Gastroesophageal sphincter (tissue), 4 donors: ENCODE data around the gene NECTIN1. TPM values are rescaled to one million over a fixed set of nuclear protein-coding genes. Genes with fewer than 3 reads are reported as not detected.

Source experiments
- ATAC-seq: fragments of 150-250 bp; one replicate; pipeline ENCODE4 v1.9.1; 2016; ENCODE audit warnings: mild to moderate bottlenecking, moderate library complexity
- H3K27ac ChIP-seq, 4 donors: fragments of 200-600 bp; sonication (generic) in 3 of 4; 1 replicate in 3 of 4; 2 replicates in 1 of 4; pipeline ENCODE4 v1.5.1; 2016 to 2019
- H3K27me3 ChIP-seq: fragments of 200-600 bp; sonication (generic); one replicate; pipeline ENCODE4 v1.5.1; 2019
- H3K36me3 ChIP-seq, 2 donors: fragments of 200-600 bp; sonication (generic); one replicate each; pipeline ENCODE4 v1.5.1; 2019; ENCODE audit warnings: control low read depth in 1 of 2
- H3K4me1 ChIP-seq, 3 donors: fragments of 200-600 bp; sonication (generic); 1 replicate in 2 of 3; 2 replicates in 1 of 3; pipeline ENCODE4 v1.5.1; 2016 to 2019; ENCODE audit warnings: control low read depth in 2 of 3
- H3K4me3 ChIP-seq, 2 donors: fragments of 200-600 bp; sonication (generic); one replicate each; pipeline ENCODE4 v1.5.1; 2019; ENCODE audit warnings: mild to moderate bottlenecking in 1 of 2, moderate library complexity in 1 of 2
- H3K9me3 ChIP-seq, 3 donors: fragments of 200-600 bp; sonication (generic); one replicate each; pipeline ENCODE4 v1.5.1; 2017 to 2019; ENCODE audit warnings: control low read depth in 2 of 3
- CTCF ChIP-seq, 4 experiments: fragments of 200-600 bp in 2 of 4; fragments of 450-650 bp in 2 of 4; sonication (generic) in 1 of 4; IDR thresholded peaks; one replicate each; pipeline ENCODE4 v1.5.1; 2017 to 2019; ENCODE audit warnings: antibody characterized with exemption in 4 of 4, mild to moderate bottlenecking in 2 of 4, moderate library complexity in 2 of 4
- EP300 ChIP-seq: sonication (generic); formaldehyde crosslinking; IDR thresholded peaks from one replicate; pipeline ENCODE4 v1.6.1; 2017; ENCODE audit warnings: antibody characterized with exemption, mild to moderate bottlenecking
- POLR2A ChIP-seq, 2 donors: fragments of 450-650 bp; IDR thresholded peaks; one replicate each; pipeline ENCODE4 v1.6.1; 2017; ENCODE audit warnings: antibody characterized with exemption in 2 of 2, mild to moderate bottlenecking in 2 of 2, moderate library complexity in 1 of 2
- POLR2AphosphoS5 ChIP-seq: sonication (generic); formaldehyde crosslinking; IDR thresholded peaks from one replicate; pipeline ENCODE4 v1.6.1; 2017; ENCODE audit warnings: antibody characterized with exemption
- WGBS, 2 donors: methylation state at CpG; one replicate each; pipeline ENCODE4 v1.1.5; 2018; ENCODE audit warnings: low coverage in 1 of 2; 5-methylcytosine and 5-hydroxymethylcytosine counted together
- total RNA-seq, 4 donors: library from RNA; depleted of rRNA; stranded (reverse); fragments of >200 nt; gene quantifications; one replicate each; pipeline ENCODE4 v1.1.0, GENCODE V29; 2016

The NECTIN1 gene
- total RNA-seq, 4 donors from 2014 or later, result 2.6 to 7.1 (median 4.3) TPM

- WGBS, 2 donors, result 50% methylated on average over 1 to 4 of the region's 4 CpGs
Measured at GRCh38 chr11:119776031-119776636, 47.1 kb upstream of the NECTIN1 start.

GRCh38 chr11:119774172-119774763 lies 45.3 kb upstream of the NECTIN1 start:
- no peaks in the 10 kb centered on the region for H3K4me1 ChIP-seq
- TF ChIP-seq POLR2AphosphoS5, result no peak
- TF ChIP-seq CTCF (IDR thresholded peaks at IDR 0.05), result no peak
- no peak for TF ChIP-seq POLR2A (IDR thresholded peaks at IDR 0.05)
- TF ChIP-seq EP300, result no peak
- no peak overlapping the region for H3K4me3 ChIP-seq
- 100% methylated on average over 1 of the region's 1 CpG; no CpG with 5 or more reads in 1 of the 2 donors for WGBS, 2 donors
- H3K27me3 ChIP-seq, result peaks cover 40% of the 10 kb centered on the region
- H3K27ac ChIP-seq, result no peak overlapping the region
- no peaks in the 10 kb centered on the region for H3K9me3 ChIP-seq
- ATAC-seq, result no peak
- H3K36me3 ChIP-seq, result no peaks in the 10 kb centered on the region

More at GRCh38 chr11:119776031-119776636, 47.1 kb upstream of the NECTIN1 start:
- ATAC-seq, result no peak
- Histone ChIP-seq H3K36me3 (no peaks in the 10 kb centered on the region), H3K9me3 (no peaks in the 10 kb centered on the region), H3K4me1 (peaks cover 0 to 10% (median 0%) of the 10 kb centered on the region in 3 donors), H3K27me3 (peaks cover 33% of the 10 kb centered on the region), H3K4me3 (no peak overlapping the region), H3K27ac (no peak overlapping the region)
- TF ChIP-seq POLR2AphosphoS5, result no peak
- TF ChIP-seq EP300, result no peak
- no peak for TF ChIP-seq POLR2A (IDR thresholded peaks at IDR 0.05)
- no peak for TF ChIP-seq CTCF (IDR thresholded peaks at IDR 0.05)

GRCh38 chr11:119772641-119773415 lies 43.8 kb upstream of the NECTIN1 start:
- H3K4me1 ChIP-seq, result no peaks in the 10 kb centered on the region
- WGBS, 2 donors, result 27 to 55% methylated on average over 5 to 6 of the region's 8 CpGs
- no peaks in the 10 kb centered on the region for H3K9me3 ChIP-seq
- no peaks in the 10 kb centered on the region for H3K36me3 ChIP-seq
- no peak for ATAC-seq
- no peak overlapping the region for H3K27ac ChIP-seq
- TF ChIP-seq EP300 (no peak), POLR2AphosphoS5 (no peak), POLR2A (IDR thresholded peaks at IDR 0.05) (no peak)
- H3K4me3 ChIP-seq, result no peak overlapping the region
- H3K27me3 ChIP-seq, result peaks cover 40% of the 10 kb centered on the region

- H3K27ac ChIP-seq, result no peak overlapping the region
- no peaks in the 10 kb centered on the region for H3K9me3 ChIP-seq
- H3K27me3 ChIP-seq, result peaks cover 40% of the 10 kb centered on the region
- no peaks in the 10 kb centered on the region for H3K4me1 ChIP-seq
- ATAC-seq, result no peak
- TF ChIP-seq CTCF (IDR thresholded peaks at IDR 0.05), result no peak
- no peak for TF ChIP-seq POLR2AphosphoS5
- no peak for TF ChIP-seq POLR2A (IDR thresholded peaks at IDR 0.05)
- no peak for TF ChIP-seq EP300
- no peak overlapping the region for H3K4me3 ChIP-seq
- no peaks in the 10 kb centered on the region for H3K36me3 ChIP-seq
Measured at GRCh38 chr11:119772076-119772475, 43.1 kb upstream of the NECTIN1 start.

- no peaks in the 10 kb centered on the region for H3K9me3 ChIP-seq
- H3K27ac ChIP-seq, result no peak overlapping the region
- WGBS, 2 donors, result 77 to 83% methylated on average over 5 to 9 of the region's 9 CpGs
- no peaks in the 10 kb centered on the region for H3K36me3 ChIP-seq
- H3K4me1 ChIP-seq, result no peaks in the 10 kb centered on the region
- H3K4me3 ChIP-seq, result no peak overlapping the region
- no peak for ATAC-seq
- peaks cover 40% of the 10 kb centered on the region for H3K27me3 ChIP-seq
- TF ChIP-seq POLR2AphosphoS5, result no peak
- TF ChIP-seq CTCF (IDR thresholded peaks at IDR 0.05), result no peak
- TF ChIP-seq EP300, result no peak
- TF ChIP-seq POLR2A (IDR thresholded peaks at IDR 0.05), result no peak
Measured at GRCh38 chr11:119771172-119771770, 42.3 kb upstream of the NECTIN1 start.
